ENCODE measurements around the gene ID2. TPM values are rescaled to one million over a fixed set of nuclear protein-coding genes. Genes with fewer than 3 reads are reported as not detected.
A peak's percentile ranks its signal among the peaks of the same experiment; 100 is the strongest.

The ID2 gene
- total and polyA plus RNA-seq, 4 experiments from 2014 or later, result 50.8 to 191 (median 97.2) TPM

- peak overlapping the region in 1 of 7 donors; percentile 52 for H3K27ac Mint-ChIP-seq
- CTCF ChIA-PET (ENCODE audit: partially characterized antibody), result no interaction called here
Observed at GRCh38 chr2:8656811-8657210, 25.0 kb upstream of the ID2 start.

DNA sequence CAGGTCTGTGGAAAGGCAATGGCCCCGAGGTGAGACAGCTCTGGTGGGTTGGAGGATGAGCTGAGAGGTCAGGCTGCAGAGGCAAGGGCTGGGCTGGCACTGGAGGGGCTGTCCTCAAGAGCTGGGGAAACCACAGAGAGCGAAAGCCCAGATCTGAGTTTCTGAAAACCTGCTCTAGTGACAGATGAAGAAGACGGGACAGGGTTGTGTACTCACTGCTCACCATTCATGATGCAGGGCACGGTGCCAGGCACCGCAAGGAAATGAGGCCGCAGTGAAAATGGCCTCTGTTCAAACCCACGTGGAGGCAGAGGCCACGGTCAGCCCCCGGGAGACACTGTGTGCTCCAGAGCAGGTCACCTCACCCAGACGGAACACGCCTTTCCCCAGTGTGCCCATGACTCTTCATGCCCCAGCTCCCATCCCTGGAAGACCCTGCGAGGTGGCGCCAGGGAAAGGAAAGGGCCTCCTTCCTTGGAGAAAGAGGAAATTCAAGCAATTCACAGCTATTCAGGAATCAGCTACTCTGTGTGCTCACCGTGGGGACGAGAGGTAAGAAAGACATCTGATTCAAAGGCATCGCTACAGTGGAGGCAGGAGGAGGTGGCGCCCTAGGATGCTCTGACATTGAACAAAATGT, 24.3 kb upstream of the ID2 start:
- Histone ChIP-seq H3K4me1 (ENCODE audit: insufficient read depth, low read length) (peaks cover 6% of the 10 kb centered on the region), H3K4me3 (ENCODE audit: low read length in 2 of 2) (no peak overlapping the region), H3K36me3 (ENCODE audit: insufficient read depth, low read length) (no peaks in the 10 kb centered on the region), H3K9me3 (ENCODE audit: control insufficient read depth in 1 of 2, low read length in 2 of 2) (no peaks in the 10 kb centered on the region), H3K27me3 (ENCODE audit: insufficient read depth, low read length) (no peaks in the 10 kb centered on the region), H3K27ac (ENCODE audit: low read depth, low read length) (no peak overlapping the region)
- POLR2A ChIA-PET (ENCODE audit: partially characterized antibody), result no interaction called here
- no peak overlapping the region for H3K27ac Mint-ChIP-seq
- peaks cover 4 to 11% (median 7%) of the 10 kb centered on the region in 4 donors for H3K4me1 Mint-ChIP-seq
- H3K27me3 Mint-ChIP-seq, result peaks cover 5 to 6% of the 10 kb centered on the region in 2 donors
- peaks cover 0 to 1% (median 0%) of the 10 kb centered on the region in 8 donors for H3K9me3 Mint-ChIP-seq
- CTCF ChIA-PET (ENCODE audit: partially characterized antibody), result no interaction called here
- DNase-seq, result no peak
- peak overlapping the region in 1 of 8 donors; percentile 15 for H3K4me3 Mint-ChIP-seq
- intact Hi-C loops (cut with micrococcal nuclease), result no loop called here
- no peaks in the 10 kb centered on the region for H3K36me3 Mint-ChIP-seq

More at GRCh38 chr2:8656811-8657210, 25.0 kb upstream of the ID2 start:
- Mint-ChIP-seq H3K4me1 (peaks cover 4 to 11% (median 7%) of the 10 kb centered on the region in 4 donors), H3K36me3 (no peaks in the 10 kb centered on the region), H3K27me3 (peaks cover 5 to 6% of the 10 kb centered on the region in 2 donors), H3K4me3 (no peak overlapping the region), H3K9me3 (peaks cover 0 to 1% (median 0%) of the 10 kb centered on the region in 8 donors)
- no peak overlapping the region for H3K4me3 ChIP-seq (ENCODE audit: low read length in 2 of 2)
- POLR2A ChIA-PET (ENCODE audit: partially characterized antibody), result interaction anchor here (0.6 kb wide), 1 partner anchor 15 kb away, joined by 3 read pairs; no protein-coding TSS in a partner anchor
- H3K36me3 ChIP-seq (ENCODE audit: insufficient read depth, low read length), result no peaks in the 10 kb centered on the region
- H3K4me1 ChIP-seq (ENCODE audit: insufficient read depth, low read length), result peaks cover 6% of the 10 kb centered on the region
- no peak for DNase-seq
- H3K9me3 ChIP-seq (ENCODE audit: control insufficient read depth in 1 of 2, low read length in 2 of 2), result no peaks in the 10 kb centered on the region
- H3K27ac ChIP-seq (ENCODE audit: low read depth, low read length), result no peak overlapping the region
- no peaks in the 10 kb centered on the region for H3K27me3 ChIP-seq (ENCODE audit: insufficient read depth, low read length)
- intact Hi-C loops (cut with micrococcal nuclease), result no loop called here

GRCh38 chr2:8658064-8658862, 23.6 kb upstream of the ID2 start:
- no peak overlapping the region for H3K4me3 Mint-ChIP-seq
- no peaks in the 10 kb centered on the region for H3K9me3 ChIP-seq (ENCODE audit: control insufficient read depth in 1 of 2, low read length in 2 of 2)
- H3K36me3 ChIP-seq (ENCODE audit: insufficient read depth, low read length), result no peaks in the 10 kb centered on the region
- H3K27ac Mint-ChIP-seq, result peak overlapping the region in 1 of 7 donors; percentile 48
- H3K4me1 ChIP-seq (ENCODE audit: insufficient read depth, low read length), result peaks cover 6% of the 10 kb centered on the region
- H3K4me1 Mint-ChIP-seq, result peaks cover 4 to 11% (median 7%) of the 10 kb centered on the region in 4 donors
- ChIA-PET CTCF (ENCODE audit: partially characterized antibody) (no interaction called here), POLR2A (ENCODE audit: partially characterized antibody) (no interaction called here)
- H3K27me3 ChIP-seq (ENCODE audit: insufficient read depth, low read length), result no peaks in the 10 kb centered on the region
- no peaks in the 10 kb centered on the region for H3K36me3 Mint-ChIP-seq
- no peak overlapping the region for H3K4me3 ChIP-seq (ENCODE audit: low read length in 2 of 2)
- H3K9me3 Mint-ChIP-seq, result peaks cover 0 to 1% (median 0%) of the 10 kb centered on the region in 8 donors
- H3K27ac ChIP-seq (ENCODE audit: low read depth, low read length), result no peak overlapping the region
- DNase-seq, result no peak
- intact Hi-C loops (cut with micrococcal nuclease), result no loop called here
- H3K27me3 Mint-ChIP-seq, result peaks cover 6% of the 10 kb centered on the region in 2 donors

GRCh38 chr2:8659092-8659734, 22.6 kb upstream of the ID2 start:
- ChIA-PET POLR2A (ENCODE audit: partially characterized antibody) (no interaction called here), CTCF (ENCODE audit: partially characterized antibody) (no interaction called here)
- intact Hi-C loops (cut with micrococcal nuclease), result no loop called here
- Histone ChIP-seq H3K27me3 (ENCODE audit: insufficient read depth, low read length) (no peaks in the 10 kb centered on the region), H3K9me3 (ENCODE audit: control insufficient read depth in 1 of 2, low read length in 2 of 2) (no peaks in the 10 kb centered on the region), H3K36me3 (ENCODE audit: insufficient read depth, low read length) (no peaks in the 10 kb centered on the region), H3K27ac (ENCODE audit: low read depth, low read length) (no peak overlapping the region), H3K4me3 (ENCODE audit: low read length in 2 of 2) (no peak overlapping the region), H3K4me1 (ENCODE audit: insufficient read depth, low read length) (peaks cover 6% of the 10 kb centered on the region)
- peaks cover 6 to 7% of the 10 kb centered on the region in 2 donors for H3K27me3 Mint-ChIP-seq
- no peak overlapping the region for H3K27ac Mint-ChIP-seq
- H3K36me3 Mint-ChIP-seq, result no peaks in the 10 kb centered on the region
- no peak overlapping the region for H3K4me3 Mint-ChIP-seq
- peaks cover 0 to 1% (median 0%) of the 10 kb centered on the region in 8 donors for H3K9me3 Mint-ChIP-seq
- DNase-seq, result no peak
- peaks cover 4 to 12% (median 8%) of the 10 kb centered on the region in 4 donors for H3K4me1 Mint-ChIP-seq

DNA sequence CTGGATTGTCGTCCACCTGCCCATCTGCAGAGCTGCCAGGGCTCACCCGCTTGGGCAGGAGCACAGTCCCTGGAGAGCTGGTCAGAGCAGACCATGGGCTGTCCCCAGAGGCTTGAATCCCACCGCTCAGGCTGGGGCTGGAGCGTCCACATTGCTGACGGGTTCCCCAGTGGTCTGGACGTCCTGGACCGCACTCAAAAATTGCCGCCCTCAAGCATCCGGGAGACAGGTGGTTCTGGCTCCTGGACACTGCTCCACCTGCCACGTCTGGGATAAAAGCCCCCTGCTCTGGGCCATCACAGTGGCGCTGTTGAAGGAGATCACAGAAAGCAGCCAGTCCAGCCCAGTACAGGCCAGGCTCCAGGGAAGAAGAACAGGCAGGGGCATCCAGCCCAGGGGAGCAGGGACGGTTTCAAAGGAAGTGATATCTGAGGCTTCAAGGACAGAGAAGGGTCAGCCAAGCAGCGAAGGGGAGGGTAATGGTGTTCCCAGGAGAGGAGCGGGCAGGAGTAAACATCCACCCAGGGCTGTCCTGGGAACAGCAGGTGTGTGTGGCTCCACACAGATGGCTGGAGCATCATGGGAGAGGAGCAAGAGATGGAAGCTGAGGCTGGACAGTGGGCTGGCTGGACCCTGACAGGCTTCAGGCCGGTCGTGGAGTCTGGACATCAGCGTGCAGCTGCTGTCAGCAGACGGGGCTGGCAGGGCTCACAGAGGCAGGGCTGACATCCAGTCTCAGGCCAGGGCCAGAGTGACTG, 21.9 kb upstream of the ID2 start:
- H3K4me3 Mint-ChIP-seq, result no peak overlapping the region

DNA sequence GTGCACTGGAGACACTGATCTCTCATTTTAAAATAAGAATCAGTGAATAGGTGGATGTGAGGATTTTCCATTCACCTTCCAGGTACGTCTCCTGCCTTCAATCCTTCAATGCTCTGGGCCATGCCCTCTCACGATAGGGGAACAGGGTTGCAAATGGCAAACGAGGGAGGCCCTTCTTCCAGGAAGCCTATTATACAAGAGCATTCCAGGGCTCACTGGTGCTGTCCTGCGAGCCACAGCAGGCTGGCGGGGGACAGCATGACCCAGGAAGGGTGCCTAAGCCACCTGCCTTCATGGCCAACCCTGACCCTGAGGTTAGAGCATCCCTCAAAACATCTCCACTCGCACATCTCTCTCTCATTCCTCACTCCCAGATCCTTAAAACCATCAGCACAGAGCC, 20.6 kb upstream of the ID2 start:
- no peaks in the 10 kb centered on the region for H3K27me3 ChIP-seq (ENCODE audit: insufficient read depth, low read length)
- no peak for DNase-seq
- H3K36me3 Mint-ChIP-seq, result no peaks in the 10 kb centered on the region
- no peaks in the 10 kb centered on the region for H3K9me3 ChIP-seq (ENCODE audit: control insufficient read depth in 1 of 2, low read length in 2 of 2)
- peak overlapping the region in 1 of 7 donors; percentile 0 for H3K27ac Mint-ChIP-seq
- H3K4me3 ChIP-seq (ENCODE audit: low read length in 2 of 2), result no peak overlapping the region
- ChIA-PET CTCF (ENCODE audit: partially characterized antibody) (no interaction called here), POLR2A (ENCODE audit: partially characterized antibody) (no interaction called here)
- intact Hi-C loops (cut with micrococcal nuclease), result no loop called here
- no peak overlapping the region for H3K4me3 Mint-ChIP-seq
- H3K27me3 Mint-ChIP-seq, result peaks cover 5 to 6% of the 10 kb centered on the region in 2 donors
- H3K4me1 ChIP-seq (ENCODE audit: insufficient read depth, low read length), result peaks cover 6% of the 10 kb centered on the region
- peaks cover 6 to 17% (median 10%) of the 10 kb centered on the region in 4 donors for H3K4me1 Mint-ChIP-seq
- H3K36me3 ChIP-seq (ENCODE audit: insufficient read depth, low read length), result no peaks in the 10 kb centered on the region
- H3K9me3 Mint-ChIP-seq, result no peaks in the 10 kb centered on the region
- no peak overlapping the region for H3K27ac ChIP-seq (ENCODE audit: low read depth, low read length)

More for the DNA sequence above, 21.9 kb upstream of the ID2 start:
- Mint-ChIP-seq H3K4me1 (peaks cover 6 to 17% (median 8%) of the 10 kb centered on the region in 4 donors), H3K27ac (no peak overlapping the region), H3K9me3 (peaks cover 0 to 1% (median 0%) of the 10 kb centered on the region in 8 donors), H3K27me3 (peaks cover 6 to 7% of the 10 kb centered on the region in 2 donors), H3K36me3 (no peaks in the 10 kb centered on the region)
- Histone ChIP-seq H3K4me3 (ENCODE audit: low read length in 2 of 2) (no peak overlapping the region), H3K27me3 (ENCODE audit: insufficient read depth, low read length) (no peaks in the 10 kb centered on the region), H3K36me3 (ENCODE audit: insufficient read depth, low read length) (no peaks in the 10 kb centered on the region), H3K4me1 (ENCODE audit: insufficient read depth, low read length) (peaks cover 6% of the 10 kb centered on the region), H3K27ac (ENCODE audit: low read depth, low read length) (no peak overlapping the region), H3K9me3 (ENCODE audit: control insufficient read depth in 1 of 2, low read length in 2 of 2) (no peaks in the 10 kb centered on the region)
- CTCF ChIA-PET (ENCODE audit: partially characterized antibody), result no interaction called here
- intact Hi-C loops (cut with micrococcal nuclease), result no loop called here
- POLR2A ChIA-PET (ENCODE audit: partially characterized antibody), result no interaction called here
- DNase-seq, result no peak
